Stimulated activated CD4-positive, alpha-beta T cell treated with anti-CD3 and anti-CD28 coated beads, Interleukin-12 subunit alpha, Interleukin-12 subunit beta, amount 100 ng/mL, for 48 hours (primary cell): ENCODE results near the gene PNPLA2.

Experiments
- DNase-seq, 3 donors: peaks; one replicate each; pipeline ENCODE4 v3.0.0-alpha.2; 2020; ENCODE audit warnings: low read depth in 2 of 3, low spot score in 1 of 3

PNPLA2 gene

GRCh38 chr11:813456-814096 lies 5.1 kb upstream of the PNPLA2 start:
- DNase-seq, result no peak

GRCh38 chr11:815675-816432 lies 2.9 kb upstream of the PNPLA2 start:
- DNase-seq, result no peak

GRCh38 chr11:816433-816779 lies 2.3 kb upstream of the PNPLA2 start:
- DNase-seq, result no peak

GRCh38 chr11:819129-819931 lies 616 bp downstream of the PNPLA2 start:
- DNase-seq, result peak; percentile 78 to 91 (median 84)

- peak; percentile 85 to 88 (median 88) for DNase-seq
These were observed 1.4 kb downstream of the PNPLA2 start for GRCh38 chr11:819943-820649.

- DNase-seq, result no peak
These were observed 2.2 kb downstream of the PNPLA2 start for GRCh38 chr11:820655-821511.

GRCh38 chr11:821512-822371 lies 3.0 kb downstream of the PNPLA2 start:
- DNase-seq, result no peak

- no peak for DNase-seq
These were observed 5.0 kb downstream of the PNPLA2 start for GRCh38 chr11:823441-824291.

GRCh38 chr11:824292-824880 lies 5.7 kb downstream of the PNPLA2 start:
- no peak for DNase-seq

- no peak for DNase-seq
These were observed 6.2 kb downstream of the PNPLA2 start for GRCh38 chr11:824942-825341.

- no peak for DNase-seq
These were observed 6.9 kb downstream of the PNPLA2 start for GRCh38 chr11:825366-826226.

GRCh38 chr11:826227-826621 lies 7.5 kb downstream of the PNPLA2 start:
- no peak for DNase-seq

GRCh38 chr11:826836-827145 lies 8.1 kb downstream of the PNPLA2 start:
- no peak for DNase-seq

- no peak for DNase-seq
These were observed 8.6 kb downstream of the PNPLA2 start for GRCh38 chr11:827146-827896.

GRCh38 chr11:827897-828192 lies 9.1 kb downstream of the PNPLA2 start, which contains the start of gene CRACR2B:
Gene CRACR2B (plus strand): TSS chr11:827919. CDS start chr11:828608, 689 bp downstream.
- no peak for DNase-seq

GRCh38 chr11:828506-829175 lies 9.9 kb downstream of the PNPLA2 start:
- DNase-seq, result no peak
